GM21528 (cell line): Measurements from ENCODE around the gene SNTG2.

Source experiments
- ATAC-seq: cut with Tn5 transposase; IDR thresholded peaks from one replicate; pipeline ENCODE4 v1.9.1; 2021; ENCODE audit warnings: mild to moderate bottlenecking, moderate library complexity; ENCODE audit not compliant: unreplicated experiment, low FRiP score

Gene SNTG2

GRCh38 chr2:1299043-1299442, 348.4 kb downstream of the SNTG2 start:
- no peak for ATAC-seq

- ATAC-seq: no peak
These were observed 349.6 kb downstream of the SNTG2 start for GRCh38 chr2:1300284-1300683.

GRCh38 chr2:1301056-1301455, 350.4 kb downstream of the SNTG2 start:
- ATAC-seq: no peak

GRCh38 chr2:1305342-1306013, 354.8 kb downstream of the SNTG2 start:
- no peak for ATAC-seq

GRCh38 chr2:1306014-1306686, 355.5 kb downstream of the SNTG2 start:
- ATAC-seq: no peak

GRCh38 chr2:1306687-1307516, 356.3 kb downstream of the SNTG2 start:
- no peak for ATAC-seq

- no peak for ATAC-seq
These were observed 357.0 kb downstream of the SNTG2 start for GRCh38 chr2:1307670-1308069.

- no peak for ATAC-seq
These were observed 358.0 kb downstream of the SNTG2 start for GRCh38 chr2:1308678-1309077.

- no peak for ATAC-seq
These were observed 358.9 kb downstream of the SNTG2 start for GRCh38 chr2:1309507-1309906.

GRCh38 chr2:1310202-1310601, 359.6 kb downstream of the SNTG2 start:
- ATAC-seq: no peak

- no peak for ATAC-seq
These were observed 360.2 kb downstream of the SNTG2 start for GRCh38 chr2:1310866-1311265.

GRCh38 chr2:1313240-1313924, 362.7 kb downstream of the SNTG2 start:
- ATAC-seq: no peak

GRCh38 chr2:1314254-1314653, 363.6 kb downstream of the SNTG2 start:
- no peak for ATAC-seq

- no peak for ATAC-seq
These were observed 367.8 kb downstream of the SNTG2 start for GRCh38 chr2:1318366-1319009.

- no peak for ATAC-seq
These were observed 368.7 kb downstream of the SNTG2 start for GRCh38 chr2:1319393-1319792.

- no peak for ATAC-seq
These were observed 370.7 kb downstream of the SNTG2 start for GRCh38 chr2:1321321-1321720.

GRCh38 chr2:1324884-1325283, 374.2 kb downstream of the SNTG2 start:
- no peak for ATAC-seq

GRCh38 chr2:1328684-1329083, 378.0 kb downstream of the SNTG2 start:
- no peak for ATAC-seq

- no peak for ATAC-seq
These were observed 388.9 kb downstream of the SNTG2 start for GRCh38 chr2:1339388-1340140.

- ATAC-seq: no peak
These were observed 389.5 kb downstream of the SNTG2 start for GRCh38 chr2:1340141-1340512.
